CD8-positive, alpha-beta memory T cell (primary cell): ENCODE data around the gene ZNF467. TPM values are rescaled to one million over a fixed set of nuclear protein-coding genes. Genes with fewer than 3 reads are reported as not detected.

Experiments
- CTCF ChIA-PET: fragments of 350-600 bp; sonication (Branson Sonifier 250); formaldehyde crosslinking; loops from one replicate; lab custom pipeline; 2021; ENCODE audit warnings: antibody characterized with exemption; lab: Charles Lee
- POLR2A ChIA-PET: fragments of 350-600 bp; sonication (Branson Sonifier 250); formaldehyde crosslinking; loops from one replicate; lab custom pipeline; 2021; ENCODE audit warnings: antibody characterized with exemption; lab: Charles Lee
- DNase-seq, 5 donors: peaks; one replicate each; pipeline versions ENCODE4 v3.0.0 to v3.0.0-alpha.2; 2020 to 2022; ENCODE audit warnings: mixed read lengths in 1 of 5
- H3K27ac ChIP-seq: one replicate; pipeline ENCODE4 v1.7.0; 2013; ENCODE audit warnings: low read depth, mild to moderate bottlenecking, low read length, moderate library complexity
- H3K27me3 ChIP-seq: 2 replicates; pipeline ENCODE4 v1.7.0; 2013; ENCODE audit warnings: low read length, mild to moderate bottlenecking; ENCODE audit not compliant: insufficient read depth, poor library complexity, severe bottlenecking
- H3K36me3 ChIP-seq: 2 replicates; pipeline ENCODE4 v1.7.0; 2013; ENCODE audit warnings: mild to moderate bottlenecking, low read length, moderate library complexity; ENCODE audit not compliant: insufficient read depth
- H3K4me1 ChIP-seq: 2 replicates; pipeline ENCODE4 v1.7.0; 2013; ENCODE audit warnings: mild to moderate bottlenecking, low read length, moderate library complexity; ENCODE audit not compliant: insufficient read depth
- H3K4me3 ChIP-seq: 2 replicates; pipeline ENCODE4 v1.7.0; 2013; ENCODE audit warnings: mild to moderate bottlenecking, low read length
- H3K9me3 ChIP-seq: 2 replicates; pipeline ENCODE4 v1.7.0; 2013; ENCODE audit warnings: mild to moderate bottlenecking, low read length
- H3K27ac Mint-ChIP-seq, 8 donors: one replicate each; pipeline ENCODE4 v1.8.0; 2020 to 2021; ENCODE audit warnings: mixed read lengths in 8 of 8, mild to moderate bottlenecking in 6 of 8, inconsistent platforms in 3 of 8, moderate library complexity in 3 of 8
- H3K27me3 Mint-ChIP-seq, 2 donors: one replicate each; pipeline ENCODE4 v1.8.0; 2020 to 2021; ENCODE audit warnings: mixed read lengths in 2 of 2, mild to moderate bottlenecking in 1 of 2, moderate library complexity in 1 of 2
- H3K36me3 Mint-ChIP-seq, 3 donors: one replicate each; pipeline ENCODE4 v1.8.0; 2020 to 2021; ENCODE audit warnings: mixed read lengths in 3 of 3, inconsistent platforms in 1 of 3, mild to moderate bottlenecking in 1 of 3
- H3K4me1 Mint-ChIP-seq, 3 donors: one replicate each; pipeline ENCODE4 v1.8.0; 2020 to 2021; ENCODE audit warnings: mixed read lengths in 3 of 3, inconsistent platforms in 1 of 3, mild to moderate bottlenecking in 1 of 3
- H3K4me3 Mint-ChIP-seq, 7 donors: one replicate each; pipeline ENCODE4 v1.8.0; 2020 to 2021; ENCODE audit warnings: mixed read lengths in 7 of 7, mild to moderate bottlenecking in 6 of 7, moderate library complexity in 4 of 7, inconsistent platforms in 2 of 7
- H3K9me3 Mint-ChIP-seq, 5 donors: one replicate each; pipeline ENCODE4 v1.8.0; 2020 to 2022; ENCODE audit warnings: mixed read lengths in 5 of 5, mild to moderate bottlenecking in 3 of 5, moderate library complexity in 2 of 5, inconsistent platforms in 1 of 5
- polyA plus RNA-seq: library from polyadenylated mRNA; unstranded; fragments of 300-500 nt; fragmentation: Illumina TruSeq; gene quantifications from one replicate; pipeline ENCODE4 v1.2.3, GENCODE V29; 2021
- total RNA-seq, 2 experiments: library from RNA; stranded (reverse); gene quantifications; one replicate each; pipeline ENCODE4 v1.2.3, GENCODE V29; 2021

Gene ZNF467, protein sequence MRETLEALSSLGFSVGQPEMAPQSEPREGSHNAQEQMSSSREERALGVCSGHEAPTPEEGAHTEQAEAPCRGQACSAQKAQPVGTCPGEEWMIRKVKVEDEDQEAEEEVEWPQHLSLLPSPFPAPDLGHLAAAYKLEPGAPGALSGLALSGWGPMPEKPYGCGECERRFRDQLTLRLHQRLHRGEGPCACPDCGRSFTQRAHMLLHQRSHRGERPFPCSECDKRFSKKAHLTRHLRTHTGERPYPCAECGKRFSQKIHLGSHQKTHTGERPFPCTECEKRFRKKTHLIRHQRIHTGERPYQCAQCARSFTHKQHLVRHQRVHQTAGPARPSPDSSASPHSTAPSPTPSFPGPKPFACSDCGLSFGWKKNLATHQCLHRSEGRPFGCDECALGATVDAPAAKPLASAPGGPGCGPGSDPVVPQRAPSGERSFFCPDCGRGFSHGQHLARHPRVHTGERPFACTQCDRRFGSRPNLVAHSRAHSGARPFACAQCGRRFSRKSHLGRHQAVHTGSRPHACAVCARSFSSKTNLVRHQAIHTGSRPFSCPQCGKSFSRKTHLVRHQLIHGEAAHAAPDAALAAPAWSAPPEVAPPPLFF
- under 1 TPM in 1 of 2 experiments, not detected in 1; 0.24 TPM for total RNA-seq
- polyA plus RNA-seq, result 1.3 TPM

- no peaks in the 10 kb centered on the region for H3K36me3 ChIP-seq
- peaks cover 0 to 2% of the 10 kb centered on the region in 2 donors for H3K27me3 Mint-ChIP-seq
- H3K36me3 Mint-ChIP-seq, result no peaks in the 10 kb centered on the region
- DNase-seq, result peak; percentile 31 to 71 (median 43)
- peak within 1 kb of the TSS; percentile 77 to 92 (median 82) for H3K4me3 Mint-ChIP-seq
- no peaks in the 10 kb centered on the region for H3K9me3 ChIP-seq
- peak within 1 kb of the TSS in 1 of 8 donors; percentile 44 for H3K27ac Mint-ChIP-seq
- no peaks in the 10 kb centered on the region for H3K27me3 ChIP-seq
- ChIA-PET CTCF (interaction anchor here (1.4 kb wide), 1 partner anchor 150 kb away, joined by 3 read pairs; no protein-coding TSS in a partner anchor), POLR2A (no interaction called here)
- peaks cover 7% of the 10 kb centered on the region for H3K4me1 ChIP-seq
- H3K9me3 Mint-ChIP-seq, result no peaks in the 10 kb centered on the region
- H3K4me1 Mint-ChIP-seq, result peaks cover 0 to 16% (median 4%) of the 10 kb centered on the region in 3 donors
- H3K4me3 ChIP-seq, result peak within 1 kb of the TSS; percentile 51
- peak within 1 kb of the TSS; percentile 65 for H3K27ac ChIP-seq
Observed at GRCh38 chr7:149773446-149774236, at the start of gene ZNF467. ZNF467 (minus strand) TSS chr7:149773588; CDS start chr7:149771032, 2,556 bp downstream.

GRCh38 chr7:149822353-149822943 lies 49.1 kb upstream of the ZNF467 start:
- Histone ChIP-seq H3K27ac (no peak overlapping the region), H3K36me3 (no peaks in the 10 kb centered on the region), H3K4me1 (no peaks in the 10 kb centered on the region), H3K27me3 (no peaks in the 10 kb centered on the region), H3K4me3 (no peak overlapping the region), H3K9me3 (no peaks in the 10 kb centered on the region)
- POLR2A ChIA-PET, result no interaction called here
- Mint-ChIP-seq H3K27ac (peak overlapping the region in 1 of 8 donors; percentile 87), H3K4me3 (no peak overlapping the region), H3K4me1 (no peaks in the 10 kb centered on the region), H3K9me3 (no peaks in the 10 kb centered on the region), H3K27me3 (no peaks in the 10 kb centered on the region), H3K36me3 (no peaks in the 10 kb centered on the region)
- CTCF ChIA-PET, result no interaction called here
- no peak for DNase-seq

DNA sequence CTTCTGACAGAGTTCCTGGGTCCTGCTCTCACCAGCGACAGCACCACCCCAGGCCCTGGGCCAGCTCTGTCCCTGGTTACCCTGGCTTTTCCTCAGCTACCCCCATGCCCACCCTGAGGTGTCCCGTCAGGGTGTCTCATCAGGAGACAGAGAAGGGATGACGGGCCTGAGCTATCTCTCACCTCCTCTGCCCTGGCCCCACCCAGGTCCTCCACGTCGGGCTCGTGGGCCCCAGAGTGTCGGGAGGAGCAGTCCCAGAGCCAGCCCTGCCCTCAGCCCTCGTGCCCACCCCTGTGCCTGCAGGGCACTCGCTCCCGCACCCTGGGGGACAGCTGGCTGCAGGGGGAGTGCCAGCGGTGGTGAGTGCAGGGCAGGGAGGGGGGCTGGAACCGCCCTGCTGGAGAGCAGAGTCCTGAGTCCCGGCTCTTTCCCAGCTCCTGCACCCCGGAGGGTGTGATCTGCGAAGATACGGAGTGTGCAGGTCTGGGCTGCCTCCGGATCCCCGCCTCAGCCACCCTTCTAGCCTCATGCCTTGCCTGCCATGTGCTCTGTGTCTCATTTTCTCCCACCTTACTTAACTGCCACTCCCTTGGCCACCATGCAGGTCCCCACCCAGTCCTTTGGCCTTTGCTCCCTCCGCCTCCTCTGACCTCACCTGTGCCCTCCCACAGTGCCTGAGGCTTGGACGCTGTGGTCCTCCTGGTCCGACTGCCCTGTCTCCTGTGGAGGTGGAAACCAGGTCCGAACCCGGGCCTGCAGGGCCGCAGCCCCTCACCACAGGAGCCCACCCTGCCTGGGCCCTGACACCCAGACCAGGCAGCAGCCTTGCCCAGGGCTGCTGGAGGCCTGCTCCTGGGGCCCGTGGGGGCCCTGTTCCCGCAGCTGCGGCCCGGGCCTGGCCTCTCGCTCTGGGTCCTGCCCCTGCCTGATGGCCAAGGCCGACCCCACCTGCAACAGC lies 48.1 kb upstream of the ZNF467 start:
- H3K27ac ChIP-seq, result no peak overlapping the region
- ChIA-PET CTCF (no interaction called here), POLR2A (no interaction called here)
- Mint-ChIP-seq H3K27me3 (no peaks in the 10 kb centered on the region), H3K9me3 (no peaks in the 10 kb centered on the region), H3K27ac (no peak overlapping the region), H3K4me3 (no peak overlapping the region), H3K4me1 (no peaks in the 10 kb centered on the region), H3K36me3 (no peaks in the 10 kb centered on the region)
- H3K36me3 ChIP-seq, result no peaks in the 10 kb centered on the region
- H3K9me3 ChIP-seq, result no peaks in the 10 kb centered on the region
- no peaks in the 10 kb centered on the region for H3K4me1 ChIP-seq
- no peak overlapping the region for H3K4me3 ChIP-seq
- no peak for DNase-seq
- H3K27me3 ChIP-seq, result no peaks in the 10 kb centered on the region

GRCh38 chr7:149820622-149821190 lies 47.3 kb upstream of the ZNF467 start:
- no peak overlapping the region for H3K4me3 Mint-ChIP-seq
- CTCF ChIA-PET, result no interaction called here

GRCh38 chr7:149819961-149820340 lies 46.6 kb upstream of the ZNF467 start:
- H3K27ac ChIP-seq, result no peak overlapping the region
- POLR2A ChIA-PET, result no interaction called here
- Mint-ChIP-seq H3K9me3 (no peaks in the 10 kb centered on the region), H3K27me3 (no peaks in the 10 kb centered on the region), H3K4me1 (no peaks in the 10 kb centered on the region), H3K36me3 (no peaks in the 10 kb centered on the region), H3K27ac (no peak overlapping the region), H3K4me3 (no peak overlapping the region)
- H3K36me3 ChIP-seq, result no peaks in the 10 kb centered on the region
- CTCF ChIA-PET, result no interaction called here
- no peak for DNase-seq
- H3K9me3 ChIP-seq, result no peaks in the 10 kb centered on the region
- H3K27me3 ChIP-seq, result no peaks in the 10 kb centered on the region
- no peaks in the 10 kb centered on the region for H3K4me1 ChIP-seq
- no peak overlapping the region for H3K4me3 ChIP-seq

More at GRCh38 chr7:149820622-149821190, 47.3 kb upstream of the ZNF467 start:
- no peak overlapping the region for H3K4me3 ChIP-seq
- Mint-ChIP-seq H3K9me3 (no peaks in the 10 kb centered on the region), H3K36me3 (no peaks in the 10 kb centered on the region), H3K27ac (no peak overlapping the region), H3K27me3 (no peaks in the 10 kb centered on the region), H3K4me1 (no peaks in the 10 kb centered on the region)
- H3K9me3 ChIP-seq, result no peaks in the 10 kb centered on the region
- no peak overlapping the region for H3K27ac ChIP-seq
- POLR2A ChIA-PET, result no interaction called here
- no peaks in the 10 kb centered on the region for H3K4me1 ChIP-seq
- no peak for DNase-seq
- H3K27me3 ChIP-seq, result no peaks in the 10 kb centered on the region
- H3K36me3 ChIP-seq, result no peaks in the 10 kb centered on the region

- no peak overlapping the region for H3K27ac ChIP-seq
- CTCF ChIA-PET, result no interaction called here
- DNase-seq, result no peak
- H3K36me3 ChIP-seq, result no peaks in the 10 kb centered on the region
- no peaks in the 10 kb centered on the region for H3K27me3 Mint-ChIP-seq
- no peak overlapping the region for H3K27ac Mint-ChIP-seq
- no peaks in the 10 kb centered on the region for H3K27me3 ChIP-seq
- H3K4me1 ChIP-seq, result no peaks in the 10 kb centered on the region
- H3K9me3 Mint-ChIP-seq, result no peaks in the 10 kb centered on the region
- no peak overlapping the region for H3K4me3 ChIP-seq
- POLR2A ChIA-PET, result no interaction called here
- no peaks in the 10 kb centered on the region for H3K4me1 Mint-ChIP-seq
- H3K4me3 Mint-ChIP-seq, result no peak overlapping the region
- no peaks in the 10 kb centered on the region for H3K9me3 ChIP-seq
- no peaks in the 10 kb centered on the region for H3K36me3 Mint-ChIP-seq
Observed at GRCh38 chr7:149819141-149819960, 46.0 kb upstream of the ZNF467 start.
